ENCODE results near the gene GJB4.

GRCh38 chr1:34750610-34751009 lies 8.9 kb upstream of the GJB4 start:
- no peak for TF ChIP-seq CTCF (IDR thresholded peaks at IDR 0.05)
- TF ChIP-seq POLR2A (IDR thresholded peaks at IDR 0.05), result no peak
